Measurements from ENCODE around the gene PEAK1. TPM values are rescaled to one million over a fixed set of nuclear protein-coding genes. Genes with fewer than 3 reads are reported as not detected.

The PEAK1 gene
- total RNA-seq, 1 experiment from 2014 or later: 18.4 TPM

GRCh38 chr15:77391372-77391951, 28.4 kb downstream of the PEAK1 start:
- H3K4me1 ChIP-seq: no peaks in the 10 kb centered on the region
- Mint-ChIP-seq H3K4me3 (ENCODE audit: unreplicated experiment) (no peak overlapping the region), H3K9me3 (ENCODE audit: unreplicated experiment) (peaks cover 19% of the 10 kb centered on the region), H3K36me3 (ENCODE audit: insufficient read depth, unreplicated experiment) (no peaks in the 10 kb centered on the region), H3K27ac (ENCODE audit: unreplicated experiment) (no peak overlapping the region), H3K4me1 (ENCODE audit: low read depth, unreplicated experiment) (no peaks in the 10 kb centered on the region), H3K27me3 (ENCODE audit: insufficient read depth, unreplicated experiment) (no peaks in the 10 kb centered on the region)
- 0 out of 2 replicates have a peak, but pooled peaks cover 5% of the 10 kb centered on the region for H3K9me3 ChIP-seq
- intact Hi-C loops (cut with micrococcal nuclease; ENCODE audit: unreplicated experiment): no loop called here
- no TSS peak for BruUV-seq (replicated peaks)
- DNase-seq: no peak
- ChIA-PET CTCF (no interaction called here), POLR2A (no interaction called here)
- H3K27me3 ChIP-seq (replicated peaks; ENCODE audit: control insufficient read depth, insufficient read depth, low read length): no peaks in the 10 kb centered on the region
- no peak for TF ChIP-seq CTCF (IDR thresholded peaks at IDR 0.05; ENCODE audit: insufficient read depth in 1 of 2, low read depth in 1 of 2, low read length in 1 of 2, severe bottlenecking in 1 of 2, unreplicated experiment in 1 of 2)
- no peak overlapping the region for H3K4me3 ChIP-seq (ENCODE audit: low read depth, low read length)
- H3K36me3 ChIP-seq (ENCODE audit: control insufficient read depth, insufficient read depth, low read length): no peaks in the 10 kb centered on the region

- no peak overlapping the region for H3K27ac Mint-ChIP-seq (ENCODE audit: unreplicated experiment)
- no peaks in the 10 kb centered on the region for H3K9me3 Mint-ChIP-seq (ENCODE audit: unreplicated experiment)
- H3K4me3 Mint-ChIP-seq (ENCODE audit: unreplicated experiment): no peak overlapping the region
- BruUV-seq (replicated peaks): no TSS peak
- ChIA-PET POLR2A (no interaction called here), CTCF (no interaction called here)
- no peaks in the 10 kb centered on the region for H3K36me3 Mint-ChIP-seq (ENCODE audit: insufficient read depth, unreplicated experiment)
- no peak overlapping the region for H3K4me3 ChIP-seq (ENCODE audit: low read depth, low read length)
- H3K4me1 Mint-ChIP-seq (ENCODE audit: low read depth, unreplicated experiment): no peaks in the 10 kb centered on the region
- H3K36me3 ChIP-seq (ENCODE audit: control insufficient read depth, insufficient read depth, low read length): no peaks in the 10 kb centered on the region; the same call in 1 of the 2 replicates
- no peaks in the 10 kb centered on the region for H3K9me3 ChIP-seq
- no peak for DNase-seq
- no peaks in the 10 kb centered on the region for H3K4me1 ChIP-seq
- TF ChIP-seq CTCF (IDR thresholded peaks at IDR 0.05; ENCODE audit: insufficient read depth in 1 of 2, low read depth in 1 of 2, low read length in 1 of 2, severe bottlenecking in 1 of 2, unreplicated experiment in 1 of 2): no peak
- no peaks in the 10 kb centered on the region for H3K27me3 ChIP-seq (replicated peaks; ENCODE audit: control insufficient read depth, insufficient read depth, low read length)
- H3K27me3 Mint-ChIP-seq (ENCODE audit: insufficient read depth, unreplicated experiment): no peaks in the 10 kb centered on the region
- intact Hi-C loops (cut with micrococcal nuclease; ENCODE audit: unreplicated experiment): no loop called here
Measured at GRCh38 chr15:77387365-77388105, 32.4 kb downstream of the PEAK1 start.

- POLR2A ChIA-PET: no interaction called here
- no TSS peak for BruUV-seq (replicated peaks)
- intact Hi-C loops (cut with micrococcal nuclease; ENCODE audit: unreplicated experiment): no loop called here
Measured at GRCh38 chr15:77386626-77387025, 33.3 kb downstream of the PEAK1 start.

More at GRCh38 chr15:77386626-77387025, 33.3 kb downstream of the PEAK1 start:
- TF ChIP-seq CTCF (IDR thresholded peaks at IDR 0.05; ENCODE audit: insufficient read depth in 1 of 2, low read depth in 1 of 2, low read length in 1 of 2, severe bottlenecking in 1 of 2, unreplicated experiment in 1 of 2): no peak
- Histone ChIP-seq H3K27me3 (replicated peaks; ENCODE audit: control insufficient read depth, insufficient read depth, low read length) (no peaks in the 10 kb centered on the region), H3K36me3 (ENCODE audit: control insufficient read depth, insufficient read depth, low read length) (no peaks in the 10 kb centered on the region; the same call in 1 of the 2 replicates), H3K4me1 (no peaks in the 10 kb centered on the region), H3K4me3 (ENCODE audit: low read depth, low read length) (no peak overlapping the region), H3K9me3 (no peaks in the 10 kb centered on the region)
- H3K4me3 Mint-ChIP-seq (ENCODE audit: unreplicated experiment): no peak overlapping the region
- H3K4me1 Mint-ChIP-seq (ENCODE audit: low read depth, unreplicated experiment): no peaks in the 10 kb centered on the region
- H3K9me3 Mint-ChIP-seq (ENCODE audit: unreplicated experiment): no peaks in the 10 kb centered on the region
- DNase-seq: no peak
- H3K27ac Mint-ChIP-seq (ENCODE audit: unreplicated experiment): no peak overlapping the region
- H3K27me3 Mint-ChIP-seq (ENCODE audit: insufficient read depth, unreplicated experiment): no peaks in the 10 kb centered on the region
- H3K36me3 Mint-ChIP-seq (ENCODE audit: insufficient read depth, unreplicated experiment): no peaks in the 10 kb centered on the region
- CTCF ChIA-PET: no interaction called here
